CD4-positive, alpha-beta T cell (primary cell): ENCODE measurements around the gene MT1G. TPM values are rescaled to one million over a fixed set of nuclear protein-coding genes. Genes with fewer than 3 reads are reported as not detected.
A peak's percentile ranks its signal among the peaks of the same experiment; 100 is the strongest.

Experiments used
- ATAC-seq: fragments of 200-7000 bp; cut with Tn5 transposase; one replicate; pipeline ENCODE4 v1.10.0; 2022; ENCODE audit warnings: mild to moderate bottlenecking; ENCODE audit not compliant: poor library complexity
- CTCF ChIA-PET: fragments of 350-600 bp; sonication (Branson Sonifier 250); formaldehyde crosslinking; loops from one replicate; lab custom pipeline; 2021; ENCODE audit warnings: antibody characterized with exemption, inconsistent platforms; lab: Charles Lee
- POLR2A ChIA-PET: fragments of 350-600 bp; sonication (Branson Sonifier 250); formaldehyde crosslinking; loops from one replicate; lab custom pipeline; 2021; ENCODE audit warnings: antibody characterized with exemption, inconsistent platforms; lab: Charles Lee
- DNase-seq, 14 experiments: peaks; one replicate each; pipeline ENCODE4 v3.0.0-alpha.2; 2013 to 2020; ENCODE audit warnings: mixed read lengths in 2 of 14
- H3K27ac ChIP-seq, 2 donors: one replicate each; pipeline versions ENCODE4 v1.5.1 to v1.7.0; 2013; ENCODE audit warnings: low read length in 2 of 2, low read depth in 1 of 2, mild to moderate bottlenecking in 1 of 2
- H3K27me3 ChIP-seq, 2 experiments: 1 replicate in 1 of 2; 2 replicates in 1 of 2; pipeline versions ENCODE4 v1.6.1 to v1.7.0; 2013; ENCODE audit warnings: low read length in 2 of 2, control low read depth in 1 of 2, mild to moderate bottlenecking in 1 of 2, moderate library complexity in 1 of 2; ENCODE audit not compliant: insufficient read depth in 2 of 2, control insufficient read depth in 1 of 2
- H3K36me3 ChIP-seq: one replicate; pipeline ENCODE4 v1.6.1; 2013; ENCODE audit warnings: low read length, control low read depth; ENCODE audit not compliant: insufficient read depth
- H3K4me1 ChIP-seq: one replicate; pipeline ENCODE4 v1.6.1; 2013; ENCODE audit warnings: low read length, control low read depth; ENCODE audit not compliant: insufficient read depth
- H3K4me3 ChIP-seq: one replicate; pipeline ENCODE4 v1.5.1; 2013; ENCODE audit warnings: mild to moderate bottlenecking, low read length, moderate library complexity
- H3K9me3 ChIP-seq, 2 experiments: 1 replicate in 1 of 2; 2 replicates in 1 of 2; pipeline versions ENCODE4 v1.6.1 to v1.7.0; 2013; ENCODE audit warnings: low read length in 2 of 2, mild to moderate bottlenecking in 2 of 2, control low read depth in 1 of 2, moderate library complexity in 1 of 2; ENCODE audit not compliant: control insufficient read depth in 1 of 2, insufficient read depth in 1 of 2
- H3K27ac Mint-ChIP-seq: one replicate; pipeline ENCODE4 v1.8.0; 2020; ENCODE audit warnings: mixed read lengths
- H3K27me3 Mint-ChIP-seq: one replicate; pipeline ENCODE4 v1.8.0; 2021; ENCODE audit warnings: mixed read lengths
- H3K36me3 Mint-ChIP-seq: one replicate; pipeline ENCODE4 v1.8.0; 2021; ENCODE audit warnings: low read depth, mixed read lengths
- H3K4me1 Mint-ChIP-seq: one replicate; pipeline ENCODE4 v1.8.0; 2021; ENCODE audit warnings: low read depth, mixed read lengths
- H3K4me3 Mint-ChIP-seq: one replicate; pipeline ENCODE4 v1.8.0; 2020; ENCODE audit warnings: mild to moderate bottlenecking, mixed read lengths
- H3K9me3 Mint-ChIP-seq: one replicate; pipeline ENCODE4 v1.8.0; 2020; ENCODE audit warnings: mixed read lengths
- intact Hi-C, 2 experiments: fragments of 100-400 bp; cut with DNase I in 1 of 2; cut with micrococcal nuclease in 1 of 2; formaldehyde crosslinking; loops; one replicate each; pipeline versions ENCODE4 v1.15.1 to v1.9.0; 2023 to 2025; cut with DNase I, micrococcal nuclease
- total RNA-seq, 174 experiments: library from RNA in 2 of 174; stranded (reverse) in 2 of 174; gene quantifications; one replicate each; pipeline ENCODE4 v1.2.3 and lab custom pipeline; 2021 to 2026
- TF ChIP-seq, protein P1 (sequence below): fragments of 200-600 bp; IDR thresholded peaks from one replicate; pipeline ENCODE4 v1.8.0; 2022; ENCODE audit warnings: antibody characterized with exemption, mild to moderate bottlenecking

Gene MT1G
- total RNA-seq, 2 experiments from 2014 or later, result not detected

DNA sequence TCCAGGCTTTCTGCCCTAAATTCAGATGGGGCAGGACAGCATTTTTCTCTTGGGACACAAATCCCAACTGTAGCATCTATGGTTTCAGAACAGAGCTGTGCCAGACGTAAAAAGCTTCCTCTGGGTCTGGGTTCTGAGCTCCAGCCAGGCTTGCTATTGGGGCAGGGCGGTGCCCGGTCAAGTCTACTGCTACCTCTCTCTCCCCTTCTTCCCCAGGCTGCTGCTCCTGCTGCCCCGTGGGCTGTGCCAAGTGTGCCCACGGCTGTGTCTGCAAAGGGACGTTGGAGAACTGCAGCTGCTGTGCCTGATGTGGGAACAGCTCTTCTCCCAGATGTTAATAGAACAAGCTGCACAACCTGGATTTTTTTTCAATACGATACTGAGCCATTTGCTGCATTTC, 34.3 kb downstream of the MT1G start:
- Histone ChIP-seq H3K27ac (no peak overlapping the region), H3K36me3 (no peaks in the 10 kb centered on the region), H3K4me1 (peaks cover 48% of the 10 kb centered on the region), H3K9me3 (peaks cover 0 to 13% of the 10 kb centered on the region in 2 experiments), H3K27me3 (peaks cover 63 to 77% of the 10 kb centered on the region in 2 experiments), H3K4me3 (no peak overlapping the region)
- Mint-ChIP-seq H3K4me1 (peaks cover 53% of the 10 kb centered on the region), H3K4me3 (no peak overlapping the region), H3K9me3 (no peaks in the 10 kb centered on the region), H3K27ac (no peak overlapping the region), H3K27me3 (peaks cover 95% of the 10 kb centered on the region), H3K36me3 (no peaks in the 10 kb centered on the region)
- ATAC-seq (no peak), DNase-seq (no peak)
- ChIA-PET POLR2A (no interaction called here), CTCF (no interaction called here)
- TF ChIP-seq, protein P1, sequence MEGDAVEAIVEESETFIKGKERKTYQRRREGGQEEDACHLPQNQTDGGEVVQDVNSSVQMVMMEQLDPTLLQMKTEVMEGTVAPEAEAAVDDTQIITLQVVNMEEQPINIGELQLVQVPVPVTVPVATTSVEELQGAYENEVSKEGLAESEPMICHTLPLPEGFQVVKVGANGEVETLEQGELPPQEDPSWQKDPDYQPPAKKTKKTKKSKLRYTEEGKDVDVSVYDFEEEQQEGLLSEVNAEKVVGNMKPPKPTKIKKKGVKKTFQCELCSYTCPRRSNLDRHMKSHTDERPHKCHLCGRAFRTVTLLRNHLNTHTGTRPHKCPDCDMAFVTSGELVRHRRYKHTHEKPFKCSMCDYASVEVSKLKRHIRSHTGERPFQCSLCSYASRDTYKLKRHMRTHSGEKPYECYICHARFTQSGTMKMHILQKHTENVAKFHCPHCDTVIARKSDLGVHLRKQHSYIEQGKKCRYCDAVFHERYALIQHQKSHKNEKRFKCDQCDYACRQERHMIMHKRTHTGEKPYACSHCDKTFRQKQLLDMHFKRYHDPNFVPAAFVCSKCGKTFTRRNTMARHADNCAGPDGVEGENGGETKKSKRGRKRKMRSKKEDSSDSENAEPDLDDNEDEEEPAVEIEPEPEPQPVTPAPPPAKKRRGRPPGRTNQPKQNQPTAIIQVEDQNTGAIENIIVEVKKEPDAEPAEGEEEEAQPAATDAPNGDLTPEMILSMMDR, result no peak
- intact Hi-C loops, result no loop called here

DNA sequence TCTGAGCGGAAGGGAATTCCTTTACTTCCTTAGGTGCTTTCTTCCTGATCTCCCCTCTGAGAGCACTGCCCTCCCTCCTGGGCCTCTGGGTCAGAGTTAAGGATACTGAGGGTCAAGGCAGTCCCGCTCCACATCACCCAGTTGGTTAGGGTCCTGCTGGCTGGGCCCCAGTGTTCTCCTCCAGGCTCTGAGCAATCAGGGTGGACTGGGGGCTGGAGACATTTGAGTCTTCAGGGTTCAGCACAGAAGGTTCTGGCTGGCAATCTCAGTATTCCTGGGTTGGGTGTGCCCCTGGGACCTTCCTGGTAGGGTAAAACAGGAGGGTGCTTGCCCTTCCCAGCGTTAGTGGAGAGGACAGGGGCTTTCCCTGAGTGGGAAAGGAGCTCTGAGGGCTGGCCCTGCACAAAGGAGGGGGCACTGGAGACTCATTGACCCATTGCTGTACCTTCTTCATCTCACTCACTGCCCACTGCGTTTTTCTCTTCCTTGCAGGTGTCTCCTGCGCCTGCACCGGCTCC, 35.0 kb downstream of the MT1G start:
- TF ChIP-seq, protein P1, result no peak
- no peak overlapping the region for H3K27ac ChIP-seq
- Mint-ChIP-seq H3K4me1 (peaks cover 50% of the 10 kb centered on the region), H3K27me3 (peaks cover 93% of the 10 kb centered on the region), H3K9me3 (no peaks in the 10 kb centered on the region), H3K27ac (no peak overlapping the region), H3K36me3 (no peaks in the 10 kb centered on the region), H3K4me3 (peak overlapping the region; percentile 60)
- H3K27me3 ChIP-seq, result peaks cover 60 to 70% of the 10 kb centered on the region in 2 experiments
- no peak overlapping the region for H3K4me3 ChIP-seq
- no peaks in the 10 kb centered on the region for H3K36me3 ChIP-seq
- DNase-seq (no peak), ATAC-seq (no peak)
- POLR2A ChIA-PET, result no interaction called here
- intact Hi-C loops, result no loop called here
- CTCF ChIA-PET, result no interaction called here
- peaks cover 0 to 13% of the 10 kb centered on the region in 2 experiments for H3K9me3 ChIP-seq
- H3K4me1 ChIP-seq, result peaks cover 42% of the 10 kb centered on the region

- Mint-ChIP-seq H3K36me3 (no peaks in the 10 kb centered on the region), H3K4me3 (peak within 1 kb of the TSS; percentile 62), H3K4me1 (peaks cover 44% of the 10 kb centered on the region), H3K27ac (no peak within 1 kb of the TSS), H3K9me3 (no peaks in the 10 kb centered on the region), H3K27me3 (peaks cover 87% of the 10 kb centered on the region)
- peaks cover 54 to 66% of the 10 kb centered on the region in 2 experiments for H3K27me3 ChIP-seq
- no peak within 1 kb of the TSS for H3K27ac ChIP-seq
- peaks cover 0 to 13% of the 10 kb centered on the region in 2 experiments for H3K9me3 ChIP-seq
- ATAC-seq (peak; percentile 32), DNase-seq (no peak)
- ChIA-PET CTCF (no interaction called here), POLR2A (no interaction called here)
- peaks cover 39% of the 10 kb centered on the region for H3K4me1 ChIP-seq
- TF ChIP-seq, protein P1, result no peak
- intact Hi-C loops, result no loop called here
- no peaks in the 10 kb centered on the region for H3K36me3 ChIP-seq
- peak within 1 kb of the TSS; percentile 36 for H3K4me3 ChIP-seq
Observed at GRCh38 chr16:56632156-56632847, 35.6 kb downstream of the MT1G start, which contains the start of gene MT1M. Gene MT1M, plus strand, starts transcription at chr16:56632659. Its CDS starts 73 bp downstream, at chr16:56632732.
